ENCODE measurements around the gene SBF2.
"Not testable (repeated sequence)": the region's sequence is repeated elsewhere in the genome, so short reads cannot be mapped to it uniquely, and the experiment has no call there.

Gene SBF2

GRCh38 chr11:9748361-9748970, 545.6 kb downstream of the SBF2 start:
- peak; percentile 78 for TF ChIP-seq CTCF (IDR thresholded peaks at IDR 0.05; ENCODE audit: insufficient read depth, low read depth, low read length, missing control alignments)
- H3K4me3 ChIP-seq (ENCODE audit: low read length) = no peak overlapping the region
- DNase-seq (ENCODE audit: low read depth) = peak; percentile 74

DNA sequence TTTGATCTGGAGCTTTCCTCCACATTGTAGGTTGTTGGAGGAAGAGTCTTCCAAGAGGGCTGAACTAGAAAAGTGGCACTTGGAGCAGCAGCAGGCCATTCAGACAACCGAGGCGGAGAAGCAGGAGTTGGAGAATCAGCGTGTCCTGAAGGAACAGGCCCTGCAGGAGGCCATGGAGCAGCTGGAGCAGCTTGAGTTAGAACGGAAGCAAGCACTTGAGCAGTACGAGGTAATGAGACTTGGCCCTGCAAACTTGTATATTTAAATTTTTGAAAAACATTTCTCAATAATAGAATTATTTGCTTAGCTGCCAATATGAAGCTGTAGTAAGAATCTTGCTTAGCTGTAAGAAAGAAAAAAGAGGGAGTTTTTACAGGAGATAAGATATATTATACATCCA, 546.2 kb downstream of the SBF2 start:
- H3K4me3 ChIP-seq (ENCODE audit: low read length) = no peak overlapping the region
- no peak for TF ChIP-seq CTCF (IDR thresholded peaks at IDR 0.05; ENCODE audit: insufficient read depth, low read depth, low read length, missing control alignments)
- no peak for DNase-seq (ENCODE audit: low read depth)

DNA sequence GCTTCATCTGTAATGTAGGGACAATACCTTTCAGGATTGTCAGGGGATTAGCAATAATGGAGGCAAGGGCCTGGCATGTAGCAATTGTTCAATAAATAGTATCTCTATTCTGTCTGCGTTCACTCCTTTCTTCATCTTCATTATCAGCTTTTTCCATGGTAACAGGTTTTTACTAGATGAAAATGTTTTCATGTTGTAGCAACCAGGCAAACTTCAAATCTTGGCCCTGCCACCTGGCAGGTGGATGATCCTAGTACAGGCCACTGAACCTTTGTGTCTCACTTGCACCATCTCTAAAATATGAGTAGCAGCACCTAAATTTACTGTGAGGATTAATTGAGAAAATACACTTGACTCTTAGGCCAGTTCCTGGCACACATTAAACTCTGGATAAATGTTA, 546.8 kb downstream of the SBF2 start:
- H3K4me3 ChIP-seq (ENCODE audit: low read length) = no peak overlapping the region
- no peak for TF ChIP-seq CTCF (IDR thresholded peaks at IDR 0.05; ENCODE audit: insufficient read depth, low read depth, low read length, missing control alignments)
- DNase-seq (ENCODE audit: low read depth) = no peak

GRCh38 chr11:9745411-9746211, 548.4 kb downstream of the SBF2 start:
- H3K4me3 ChIP-seq (ENCODE audit: low read length) = no peak overlapping the region
- TF ChIP-seq CTCF (IDR thresholded peaks at IDR 0.05; ENCODE audit: insufficient read depth, low read depth, low read length, missing control alignments) = no peak
- no peak for DNase-seq (ENCODE audit: low read depth)

DNA sequence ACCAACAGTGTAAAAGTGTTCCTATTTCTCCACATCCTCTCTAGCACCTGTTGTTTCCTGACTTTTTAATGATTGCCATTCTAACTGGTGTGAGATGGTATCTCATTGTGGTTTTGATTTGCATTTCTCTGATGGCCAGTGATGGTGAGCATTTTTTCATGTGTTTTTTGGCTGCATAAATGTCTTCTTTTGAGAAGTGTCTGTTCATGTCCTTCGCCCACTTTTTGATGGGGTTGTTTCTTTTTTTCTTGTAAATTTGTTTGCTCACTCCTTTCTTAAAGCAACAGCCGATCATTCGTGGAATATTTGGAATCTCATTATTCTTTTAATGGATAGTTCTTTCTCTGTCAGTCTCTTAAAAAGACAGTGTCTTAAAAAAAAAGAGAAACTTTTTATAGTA, 550.5 kb downstream of the SBF2 start:
- H3K4me3 ChIP-seq (ENCODE audit: low read length); DNase-seq (ENCODE audit: low read depth): not testable (repeated sequence)

DNA sequence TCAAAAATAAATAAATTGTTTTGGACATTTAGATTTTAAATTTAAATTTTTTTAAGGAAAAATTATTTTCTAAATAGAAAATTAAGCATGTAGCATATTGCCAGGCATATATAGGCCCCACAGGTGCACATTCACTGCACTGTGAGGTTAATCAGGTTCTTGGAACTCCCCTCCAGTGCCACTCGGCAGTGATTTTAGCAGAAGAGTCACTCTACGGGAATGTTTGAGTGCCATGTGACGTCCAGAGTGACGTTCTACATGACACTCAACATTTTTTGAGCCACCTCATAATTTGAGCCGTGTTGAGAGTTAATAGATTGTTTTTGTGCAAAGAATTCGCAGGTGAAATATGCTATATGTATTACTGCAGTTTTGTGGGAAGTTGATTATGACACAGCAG, 552.8 kb downstream of the SBF2 start:
- no peak for TF ChIP-seq CTCF (IDR thresholded peaks at IDR 0.05; ENCODE audit: insufficient read depth, low read depth, low read length, missing control alignments)
- no peak overlapping the region for H3K4me3 ChIP-seq (ENCODE audit: low read length)
- DNase-seq (ENCODE audit: low read depth) = peak; percentile 32

- no peak overlapping the region for H3K4me3 ChIP-seq (ENCODE audit: low read length)
- TF ChIP-seq CTCF (IDR thresholded peaks at IDR 0.05; ENCODE audit: insufficient read depth, low read depth, low read length, missing control alignments) = no peak
- peak; percentile 85 for DNase-seq (ENCODE audit: low read depth)
Observed at GRCh38 chr11:9740202-9740883, 553.7 kb downstream of the SBF2 start.
